NCI-H187 (cell line): ENCODE measurements around the gene LAGE3.
A peak's percentile ranks its signal among the peaks of the same experiment; 100 is the strongest.
"Not testable (repeated sequence)": the region's sequence is repeated elsewhere in the genome, so short reads cannot be mapped to it uniquely, and the experiment has no call there.

ENCODE experiments used
- DNase-seq, 2 experiments: peaks; one replicate each; lab custom pipeline; 2025; lab: John Stamatoyannopoulos, UW

Gene LAGE3

GRCh38 chrX:154502098-154502497 lies 23.0 kb upstream of the LAGE3 start:
- DNase-seq, result no peak

GRCh38 chrX:154501423-154501822 lies 22.3 kb upstream of the LAGE3 start:
- DNase-seq, result not testable (repeated sequence)

- not testable (repeated sequence) for DNase-seq
These were observed 17.6 kb upstream of the LAGE3 start for GRCh38 chrX:154496591-154497137.

- no peak for DNase-seq
These were observed 16.4 kb upstream of the LAGE3 start for GRCh38 chrX:154495472-154495922.

- DNase-seq, result no peak
These were observed 15.6 kb upstream of the LAGE3 start for GRCh38 chrX:154494715-154495114.

- peak; percentile 85 to 97 for DNase-seq
These were observed 11.5 kb upstream of the LAGE3 start, which contains the start of gene SLC10A3 for GRCh38 chrX:154490414-154491083. Gene SLC10A3 (minus strand): TSS chrX:154490629. CDS start chrX:154488940, 1,689 bp downstream.

- no peak for DNase-seq
These were observed 10.9 kb upstream of the LAGE3 start for GRCh38 chrX:154490021-154490413.

- DNase-seq, result no peak
These were observed 10.1 kb upstream of the LAGE3 start for GRCh38 chrX:154489182-154489581.

GRCh38 chrX:154488336-154489075 lies 9.4 kb upstream of the LAGE3 start:
- no peak for DNase-seq

GRCh38 chrX:154487518-154488290 lies 8.6 kb upstream of the LAGE3 start:
- no peak for DNase-seq

GRCh38 chrX:154486396-154487207 lies 7.5 kb upstream of the LAGE3 start, which contains the start of gene UBL4A:
Gene UBL4A (minus strand): TSS chrX:154486615. CDS start chrX:154486584, 31 bp downstream.
- peak in 1 of 2 experiments; percentile 47 for DNase-seq

- DNase-seq, result no peak
These were observed 6.9 kb upstream of the LAGE3 start for GRCh38 chrX:154486052-154486395.

GRCh38 chrX:154485150-154486051 lies 6.3 kb upstream of the LAGE3 start:
- no peak for DNase-seq

- DNase-seq, result no peak
These were observed 5.4 kb upstream of the LAGE3 start for GRCh38 chrX:154484255-154485149.

GRCh38 chrX:154483325-154483724 lies 4.2 kb upstream of the LAGE3 start:
- no peak for DNase-seq

GRCh38 chrX:154482786-154483185 lies 3.7 kb upstream of the LAGE3 start:
- DNase-seq, result no peak

GRCh38 chrX:154481911-154482601 lies 3.0 kb upstream of the LAGE3 start:
- DNase-seq, result peak in 1 of 2 experiments; percentile 22

- DNase-seq, result no peak
These were observed 2.1 kb upstream of the LAGE3 start for GRCh38 chrX:154481195-154481594.
